Keratinocyte (primary cell): Measurements from ENCODE around the gene SOCS6. TPM values are rescaled to one million over a fixed set of nuclear protein-coding genes. Genes with fewer than 3 reads are reported as not detected.

ENCODE experiments used
- DNase-seq: peaks from one replicate; pipeline ENCODE4 v3.0.0-alpha.2; 2011; ENCODE audit warnings: low read depth, missing footprints, low spot score
- FAIRE-seq: peaks from 2 replicates; lab custom pipeline; 2011; peaks lifted over from hg19 to GRCh38; lab: Jason Lieb, UNC
- H2AFZ ChIP-seq: 2 replicates; pipeline ENCODE4 v1.6.0; 2012; ENCODE audit warnings: low read length, control low read depth, inconsistent platforms; ENCODE audit not compliant: control insufficient read depth
- H3K27ac ChIP-seq: 2 replicates; pipeline ENCODE4 v1.5.1; 2011; ENCODE audit warnings: low read length; ENCODE audit not compliant: control insufficient read depth, insufficient read depth
- H3K27me3 ChIP-seq: 3 replicates; pipeline ENCODE4 v1.6.0; 2011; ENCODE audit warnings: low read length; ENCODE audit not compliant: control insufficient read depth, insufficient read depth; ENCODE audit errors: extremely low read depth
- H3K36me3 ChIP-seq, 2 experiments: 2 replicates in 1 of 2; 3 replicates in 1 of 2; pipeline ENCODE4 v1.5.1; 2011; ENCODE audit warnings: low read length in 2 of 2, mild to moderate bottlenecking in 1 of 2; ENCODE audit not compliant: control insufficient read depth in 2 of 2, insufficient read depth in 2 of 2; ENCODE audit errors: extremely low read depth in 1 of 2
- H3K4me1 ChIP-seq: 3 replicates; pipeline ENCODE4 v1.5.1; 2011; ENCODE audit warnings: low read length; ENCODE audit not compliant: control insufficient read depth, insufficient read depth; ENCODE audit errors: extremely low read depth
- H3K4me2 ChIP-seq: 3 replicates; pipeline ENCODE4 v1.6.0; 2011; ENCODE audit warnings: low read depth, low read length; ENCODE audit not compliant: control insufficient read depth, insufficient read depth; ENCODE audit errors: extremely low read depth
- H3K4me3 ChIP-seq, 3 experiments: fragments of 200-600 bp in 1 of 3; sonication (generic) in 1 of 3; 2 replicates in 2 of 3; 3 replicates in 1 of 3; pipeline ENCODE4 v1.5.1; 2011 to 2016; ENCODE audit warnings: low read length in 3 of 3, mild to moderate bottlenecking in 3 of 3, control low read depth in 2 of 3, inconsistent platforms in 1 of 3, low read depth in 1 of 3, mixed read lengths in 1 of 3, mixed run types in 1 of 3, moderate library complexity in 1 of 3; ENCODE audit not compliant: control insufficient read depth in 2 of 3, insufficient read depth in 2 of 3; ENCODE audit errors: extremely low read depth in 1 of 3
- H3K79me2 ChIP-seq: 2 replicates; pipeline ENCODE4 v1.6.0; 2012; ENCODE audit warnings: low read length; ENCODE audit not compliant: control insufficient read depth, insufficient read depth
- H3K9ac ChIP-seq: 3 replicates; pipeline ENCODE4 v1.6.0; 2011; ENCODE audit warnings: low read length; ENCODE audit not compliant: control insufficient read depth, insufficient read depth; ENCODE audit errors: extremely low read depth
- H3K9me1 ChIP-seq: 3 replicates; pipeline ENCODE4 v1.6.0; 2011; ENCODE audit warnings: low read length; ENCODE audit not compliant: control insufficient read depth, insufficient read depth; ENCODE audit errors: extremely low read depth
- H3K9me3 ChIP-seq: 2 replicates; pipeline ENCODE4 v1.5.1; 2012; ENCODE audit warnings: low read depth, low read length; ENCODE audit not compliant: control insufficient read depth
- H4K20me1 ChIP-seq: 3 replicates; pipeline ENCODE4 v1.6.0; 2011; ENCODE audit warnings: low read length; ENCODE audit not compliant: control insufficient read depth, insufficient read depth; ENCODE audit errors: extremely low read depth
- EZH2 ChIP-seq: IDR thresholded peaks from one replicate; pipeline ENCODE4 v1.6.1; 2012; ENCODE audit warnings: inconsistent platforms, mild to moderate bottlenecking, low read length, moderate library complexity
- dilution Hi-C: fragments of 300-500 bp; cut with MboI; formaldehyde crosslinking; loops from one replicate; pipeline ENCODE4 v1.7.0; 2020; ENCODE audit warnings: low sequenced_read_pairs; ENCODE audit not compliant: extremely low pct_ligation_motif_present
- polyA plus RNA-seq, 5 experiments: library from polyadenylated mRNA; depleted of rRNA in 3 of 5; stranded (reverse) in 3 of 5; stranded (forward) in 1 of 5; unstranded in 1 of 5; fragments of >200 nt; gene quantifications; 1 replicate in 1 of 5; 2 replicates in 3 of 5; 3 replicates in 1 of 5; pipeline versions ENCODE4 v1.2.1 to v1.2.3, GENCODE V29; 2011 to 2012; ENCODE audit warnings: missing spikeins in 2 of 5, low read depth in 1 of 5, low replicate concordance in 1 of 5
- TF ChIP-seq, protein P1 (sequence below), 3 experiments: IDR thresholded peaks in 1 of 3; conservative IDR thresholded peaks in 1 of 3; optimal IDR thresholded peaks in 1 of 3; 2 replicates in 2 of 3; 3 replicates in 1 of 3; pipeline versions ENCODE3 to v1.5.1; 2011; ENCODE audit warnings: low read length in 3 of 3, mild to moderate bottlenecking in 3 of 3, moderate library complexity in 2 of 3, control low read depth in 1 of 3, inconsistent platforms in 1 of 3; ENCODE audit not compliant: insufficient read depth in 2 of 3; ENCODE audit errors: extremely low read depth in 1 of 3

SOCS6 gene
- polyA plus RNA-seq, 1 donor (not counting 4 experiments of a cell fraction or from before 2014, with no cell fraction given), result 22.2 TPM

DNA sequence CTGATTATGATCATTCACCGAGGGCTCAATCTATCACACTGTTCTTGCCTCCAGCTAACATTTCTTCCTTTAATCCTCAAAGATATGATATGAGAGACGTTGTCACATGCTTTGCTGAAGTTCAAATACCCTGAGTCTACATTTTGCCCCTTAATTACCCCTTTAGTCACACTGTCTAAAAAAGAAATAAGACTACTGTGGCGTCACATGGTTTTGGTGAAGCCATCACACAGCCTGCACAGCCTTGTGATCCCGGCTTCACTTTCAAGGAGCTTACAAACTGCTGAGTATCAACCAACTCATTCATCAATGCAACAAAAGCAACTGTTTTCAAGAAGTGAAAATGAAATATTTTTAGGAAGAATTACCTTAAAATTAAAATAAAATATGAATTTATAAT lies 31.9 kb upstream of the SOCS6 start:
- dilution Hi-C loops, result no loop called here
- no peaks in the 10 kb centered on the region for H4K20me1 ChIP-seq

DNA sequence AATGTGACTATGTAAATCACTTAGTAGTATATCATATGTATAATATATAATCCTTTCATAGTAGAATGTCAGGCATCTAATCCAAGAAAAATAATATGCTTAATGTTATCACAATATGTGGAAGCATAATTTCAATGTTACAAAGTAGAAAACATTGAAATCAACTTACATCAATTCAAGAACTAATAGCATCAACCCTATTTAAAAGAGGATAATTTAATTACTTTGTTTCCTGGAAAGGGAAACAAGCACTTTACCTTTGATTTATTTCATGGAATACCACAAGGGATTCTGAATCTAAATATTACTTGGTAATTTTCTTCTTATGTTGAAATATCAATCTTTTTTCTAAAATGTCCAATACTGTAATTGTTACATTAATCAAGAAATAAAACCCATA lies 30.6 kb upstream of the SOCS6 start:
- no peaks in the 10 kb centered on the region for H3K9me3 ChIP-seq
- no peak for DNase-seq
- no peak for TF ChIP-seq EZH2
- TF ChIP-seq, protein P1, sequence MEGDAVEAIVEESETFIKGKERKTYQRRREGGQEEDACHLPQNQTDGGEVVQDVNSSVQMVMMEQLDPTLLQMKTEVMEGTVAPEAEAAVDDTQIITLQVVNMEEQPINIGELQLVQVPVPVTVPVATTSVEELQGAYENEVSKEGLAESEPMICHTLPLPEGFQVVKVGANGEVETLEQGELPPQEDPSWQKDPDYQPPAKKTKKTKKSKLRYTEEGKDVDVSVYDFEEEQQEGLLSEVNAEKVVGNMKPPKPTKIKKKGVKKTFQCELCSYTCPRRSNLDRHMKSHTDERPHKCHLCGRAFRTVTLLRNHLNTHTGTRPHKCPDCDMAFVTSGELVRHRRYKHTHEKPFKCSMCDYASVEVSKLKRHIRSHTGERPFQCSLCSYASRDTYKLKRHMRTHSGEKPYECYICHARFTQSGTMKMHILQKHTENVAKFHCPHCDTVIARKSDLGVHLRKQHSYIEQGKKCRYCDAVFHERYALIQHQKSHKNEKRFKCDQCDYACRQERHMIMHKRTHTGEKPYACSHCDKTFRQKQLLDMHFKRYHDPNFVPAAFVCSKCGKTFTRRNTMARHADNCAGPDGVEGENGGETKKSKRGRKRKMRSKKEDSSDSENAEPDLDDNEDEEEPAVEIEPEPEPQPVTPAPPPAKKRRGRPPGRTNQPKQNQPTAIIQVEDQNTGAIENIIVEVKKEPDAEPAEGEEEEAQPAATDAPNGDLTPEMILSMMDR (optimal IDR thresholded peaks at IDR 0.05 in 1 of 3, IDR thresholded peaks at IDR 0.05 in 1 of 3, conservative IDR thresholded peaks at IDR 0.05 in 1 of 3; ENCODE audit: extremely low read depth in 1 of 3, insufficient read depth in 2 of 3, low read length in 3 of 3), result no peak
- no peak overlapping the region for H3K4me3 ChIP-seq
- H3K4me1 ChIP-seq, result no peaks in the 10 kb centered on the region
- H4K20me1 ChIP-seq, result no peaks in the 10 kb centered on the region
- FAIRE-seq, result no peak
- H3K79me2 ChIP-seq, result no peaks in the 10 kb centered on the region
- no peak overlapping the region for H3K4me2 ChIP-seq
- H3K36me3 ChIP-seq, result no peaks in the 10 kb centered on the region
- no peaks in the 10 kb centered on the region for H3K9me1 ChIP-seq
- H3K27me3 ChIP-seq, result no peaks in the 10 kb centered on the region
- no peak overlapping the region for H2AFZ ChIP-seq
- no peak overlapping the region for H3K9ac ChIP-seq
- dilution Hi-C loops, result no loop called here
- no peak overlapping the region for H3K27ac ChIP-seq

More for the DNA sequence above, 31.9 kb upstream of the SOCS6 start:
- H3K79me2 ChIP-seq, result no peaks in the 10 kb centered on the region
- no peak overlapping the region for H3K27ac ChIP-seq
- no peak overlapping the region for H2AFZ ChIP-seq
- no peaks in the 10 kb centered on the region for H3K36me3 ChIP-seq
- H3K4me3 ChIP-seq, result no peak overlapping the region
- no peak overlapping the region for H3K4me2 ChIP-seq
- DNase-seq, result no peak
- H3K27me3 ChIP-seq, result no peaks in the 10 kb centered on the region
- H3K4me1 ChIP-seq, result no peaks in the 10 kb centered on the region
- no peaks in the 10 kb centered on the region for H3K9me3 ChIP-seq
- peak; percentile 9 for FAIRE-seq
- H3K9me1 ChIP-seq, result no peaks in the 10 kb centered on the region
- H3K9ac ChIP-seq, result no peak overlapping the region
- no peak for TF ChIP-seq EZH2
- TF ChIP-seq, protein P1 (optimal IDR thresholded peaks at IDR 0.05 in 1 of 3, IDR thresholded peaks at IDR 0.05 in 1 of 3, conservative IDR thresholded peaks at IDR 0.05 in 1 of 3; ENCODE audit: extremely low read depth in 1 of 3, insufficient read depth in 2 of 3, low read length in 3 of 3), result no peak
